GM19372 (cell line): ENCODE data around the gene SMAP2.

Source experiments
- ATAC-seq: cut with Tn5 transposase; IDR thresholded peaks from one replicate; pipeline ENCODE4 v1.9.1; 2021; ENCODE audit warnings: mild to moderate bottlenecking, low read depth, moderate library complexity; ENCODE audit not compliant: unreplicated experiment

Gene SMAP2

GRCh38 chr1:40389322-40389803 lies 15.8 kb downstream of the SMAP2 start:
- ATAC-seq: no peak

DNA sequence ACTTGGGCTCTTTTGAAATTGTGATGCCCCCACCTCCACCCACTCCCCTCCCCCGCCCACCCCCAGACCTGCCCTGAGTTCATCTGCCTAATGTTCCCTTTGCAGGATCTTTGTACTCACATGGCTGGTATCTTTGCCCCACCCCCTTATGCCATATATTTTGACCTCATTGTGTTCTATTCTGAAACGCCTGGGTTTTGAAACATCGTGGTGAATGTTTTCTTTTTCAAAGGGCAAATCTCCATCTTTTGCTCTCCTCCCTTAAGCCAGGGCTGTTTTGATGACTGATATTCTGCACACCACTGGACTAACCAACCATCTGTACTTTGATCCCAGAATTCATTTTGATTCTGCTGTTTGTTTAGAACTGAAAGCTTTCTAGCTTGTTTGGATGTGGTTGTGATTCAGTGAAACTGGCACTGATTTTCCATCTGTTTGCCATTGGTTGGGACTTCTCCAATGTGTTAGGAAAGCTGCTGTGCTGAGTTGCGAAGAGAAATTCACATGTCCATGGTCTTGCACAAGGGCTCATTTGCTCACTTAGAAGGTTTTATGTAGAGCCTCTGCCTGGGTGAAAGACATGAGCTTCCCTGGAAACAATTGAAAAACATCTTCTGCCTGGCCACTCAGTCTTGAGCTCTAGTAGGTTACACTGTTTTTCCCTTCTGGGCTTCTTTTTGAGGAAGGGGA lies 16.5 kb downstream of the SMAP2 start:
- ATAC-seq: no peak

DNA sequence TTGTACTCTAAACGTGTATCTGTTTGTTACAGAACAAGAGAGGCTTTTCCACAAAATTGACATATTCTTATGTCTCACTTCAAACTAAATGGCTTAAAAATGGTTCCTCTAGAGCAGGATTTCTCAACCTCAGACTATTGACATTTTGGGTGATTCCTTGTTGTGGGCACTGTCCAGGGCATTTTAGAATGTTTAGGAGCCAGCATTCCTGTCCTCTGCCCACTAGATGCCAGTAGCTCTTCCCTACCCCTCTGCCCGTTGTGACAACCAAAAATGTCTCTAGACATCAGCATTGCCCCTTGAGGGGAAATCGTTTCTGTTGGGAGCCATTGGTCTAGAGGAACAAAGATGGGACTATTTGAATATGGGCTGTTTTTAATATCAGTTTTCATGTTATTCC lies 17.3 kb downstream of the SMAP2 start:
- no peak for ATAC-seq

- no peak for ATAC-seq
Measured at GRCh38 chr1:40391688-40392145, 18.2 kb downstream of the SMAP2 start.

GRCh38 chr1:40392221-40392620 lies 18.7 kb downstream of the SMAP2 start:
- ATAC-seq: no peak

GRCh38 chr1:40393173-40393572 lies 19.6 kb downstream of the SMAP2 start:
- no peak for ATAC-seq

GRCh38 chr1:40394491-40395172 lies 21.1 kb downstream of the SMAP2 start:
- no peak for ATAC-seq

- ATAC-seq: no peak
Measured at GRCh38 chr1:40395190-40396175, 22.0 kb downstream of the SMAP2 start.

- ATAC-seq: no peak
Measured at GRCh38 chr1:40396420-40396819, 22.9 kb downstream of the SMAP2 start.

DNA sequence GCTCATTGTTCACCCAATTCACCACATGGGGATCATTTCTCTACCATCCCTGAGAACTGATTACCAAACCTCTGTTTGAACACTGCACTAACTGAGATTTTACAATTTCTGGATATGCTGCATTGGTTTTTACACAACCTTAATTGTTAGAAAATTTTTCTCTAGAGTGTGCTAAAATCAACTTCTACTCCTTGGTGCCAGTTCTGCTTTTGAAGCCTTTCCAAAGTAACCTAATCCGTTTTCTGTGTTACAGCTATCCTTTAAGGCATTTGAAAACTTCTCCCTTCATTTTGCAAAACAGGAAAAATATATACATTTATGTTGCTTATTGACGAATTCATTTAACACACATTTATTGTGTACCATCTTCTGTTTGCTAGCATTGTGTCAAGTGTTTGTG lies 23.7 kb downstream of the SMAP2 start:
- no peak for ATAC-seq

DNA sequence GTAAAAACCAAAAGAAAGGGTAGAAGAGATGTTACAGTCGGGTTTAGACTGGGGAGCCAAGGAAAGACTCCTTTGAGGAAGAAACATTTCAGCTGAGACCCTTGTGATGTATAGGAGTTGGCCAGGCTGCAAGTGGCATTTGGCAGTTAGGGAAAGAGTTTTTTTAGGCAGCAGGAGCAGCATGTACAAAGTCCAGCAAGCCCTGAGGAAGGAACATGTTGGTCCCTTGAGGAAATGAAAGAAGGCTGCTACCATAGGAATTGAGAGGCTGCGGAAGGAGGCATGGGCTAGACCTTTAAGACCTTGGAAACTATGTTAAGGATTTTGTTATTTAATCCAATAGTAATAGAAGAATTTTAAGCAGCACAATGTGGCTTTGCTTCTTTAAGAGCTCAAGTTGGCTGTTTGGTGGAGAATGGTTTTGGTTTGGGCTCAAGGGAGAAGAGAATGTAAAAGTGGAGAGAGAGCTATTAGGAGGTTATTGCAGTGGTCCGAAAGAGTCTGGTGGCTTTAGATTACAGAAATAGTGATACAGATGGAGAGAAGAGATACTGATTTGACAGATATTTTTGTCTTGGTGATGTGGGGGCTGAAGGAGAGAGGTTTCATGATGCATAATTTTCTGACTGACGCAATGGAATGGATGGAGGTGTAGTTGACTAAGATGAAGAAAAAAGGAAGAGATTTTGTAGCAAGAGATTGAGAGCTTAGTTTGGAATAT lies 26.6 kb downstream of the SMAP2 start:
- peak; percentile 57 for ATAC-seq

- ATAC-seq: no peak
Measured at GRCh38 chr1:40401473-40402201, 28.1 kb downstream of the SMAP2 start.

DNA sequence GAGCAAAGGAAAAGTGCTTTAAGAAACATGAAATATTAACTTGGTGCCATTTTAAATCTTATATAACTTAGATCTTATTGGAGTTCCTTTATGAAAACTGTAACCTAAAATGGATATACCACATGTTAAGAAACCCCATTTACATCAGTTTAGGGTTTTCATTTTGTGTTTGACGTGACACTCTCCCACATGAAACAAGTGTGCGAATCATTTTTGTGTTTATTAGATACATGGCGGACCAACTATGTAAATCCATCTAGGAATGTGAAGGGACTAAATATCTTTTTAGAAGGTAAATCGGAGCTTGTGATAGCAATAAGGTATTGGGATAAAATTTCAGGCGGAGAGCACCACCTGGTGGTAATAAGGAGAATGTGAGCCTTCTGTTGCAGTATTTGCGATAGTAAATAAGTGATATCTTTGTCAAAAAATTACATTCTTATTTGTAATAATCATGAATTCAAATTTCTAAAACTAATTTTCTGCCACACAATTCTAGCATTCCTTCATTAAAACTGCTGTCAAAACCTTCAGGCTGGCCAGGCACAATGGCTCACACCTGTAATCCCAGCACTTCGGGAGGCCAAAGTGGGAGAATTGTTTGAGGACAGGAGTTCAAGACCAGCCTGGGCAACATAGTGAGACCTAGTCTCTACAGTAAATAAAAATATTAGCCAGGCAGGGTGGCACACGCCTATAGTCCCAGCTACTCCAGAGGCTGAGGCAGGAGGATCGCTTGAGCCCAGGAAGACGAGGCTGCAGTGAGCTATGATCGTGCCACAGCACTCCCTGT lies 31.3 kb downstream of the SMAP2 start:
- ATAC-seq: no peak

DNA sequence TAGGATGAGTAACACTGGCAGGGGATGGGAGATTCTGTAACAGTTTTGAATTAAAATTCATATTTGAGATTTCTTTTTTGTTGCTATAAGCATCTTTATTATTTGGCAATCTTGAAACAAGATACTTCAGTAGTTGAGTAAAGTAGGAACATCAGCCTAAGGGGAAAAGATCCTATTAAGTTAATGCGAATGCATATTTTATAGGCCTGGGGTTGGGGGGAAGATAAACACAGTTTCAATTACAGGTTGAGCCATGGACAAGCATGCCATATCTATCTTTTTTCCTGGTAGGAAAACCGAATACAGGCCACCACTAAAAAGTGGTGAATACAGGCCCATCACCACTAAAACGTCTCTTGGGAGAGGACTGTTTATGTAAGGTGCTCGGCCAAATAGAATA lies 32.3 kb downstream of the SMAP2 start:
- no peak for ATAC-seq

DNA sequence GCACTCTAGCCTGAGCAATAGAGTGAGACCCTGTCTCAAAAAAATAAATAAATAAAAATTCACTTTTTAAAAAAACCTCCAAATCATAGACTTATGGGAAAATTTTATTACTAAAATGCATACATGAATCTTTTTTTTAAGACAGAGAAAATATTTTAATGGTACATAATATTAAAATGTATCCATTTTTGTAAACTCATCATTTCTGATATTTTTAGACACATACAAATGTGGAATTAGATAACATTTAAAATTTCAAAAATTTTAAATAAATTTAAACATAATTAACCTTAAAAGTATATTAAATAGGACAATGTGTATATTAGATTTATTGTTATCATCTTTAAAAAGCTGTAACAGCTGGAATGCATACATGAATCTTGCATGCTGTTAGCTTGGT lies 33.9 kb downstream of the SMAP2 start:
- ATAC-seq: no peak

DNA sequence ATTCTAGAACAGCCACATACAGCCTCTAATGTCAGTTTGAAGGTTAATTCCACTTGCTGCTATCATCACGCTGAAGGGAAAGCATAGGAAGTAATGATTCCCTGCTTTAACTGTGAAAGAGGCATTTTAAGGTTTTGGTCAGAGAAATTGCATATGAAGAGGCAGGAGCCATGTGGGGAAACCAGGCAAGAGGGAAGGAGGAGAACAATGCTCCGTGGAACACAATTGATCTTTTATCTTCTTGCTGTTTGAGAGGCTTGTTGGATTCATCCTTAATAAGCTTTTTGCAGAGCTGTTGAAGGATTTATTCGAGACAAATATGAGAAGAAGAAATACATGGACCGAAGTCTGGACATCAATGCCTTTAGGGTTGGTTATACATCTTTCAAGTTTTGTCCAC lies 35.9 kb downstream of the SMAP2 start:
- ATAC-seq: no peak

DNA sequence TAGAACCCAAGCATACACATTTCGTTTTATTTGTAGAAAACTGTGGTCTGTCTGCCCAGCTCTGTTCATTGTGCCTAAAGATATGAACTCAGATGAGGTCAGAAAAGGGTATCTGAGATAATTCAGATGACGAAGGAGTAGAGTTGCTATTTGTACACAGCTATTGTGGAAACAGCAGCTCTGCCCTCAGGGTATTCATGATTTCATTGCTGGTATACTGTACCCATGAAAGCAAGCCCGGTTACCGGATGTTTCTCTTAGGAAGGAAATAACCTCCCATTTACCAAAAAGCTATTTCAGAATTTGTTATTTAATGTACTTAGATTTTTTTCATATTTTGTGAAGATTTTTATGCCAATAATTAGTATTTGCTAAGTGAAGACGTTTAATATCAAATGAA lies 37.8 kb downstream of the SMAP2 start:
- ATAC-seq: no peak

DNA sequence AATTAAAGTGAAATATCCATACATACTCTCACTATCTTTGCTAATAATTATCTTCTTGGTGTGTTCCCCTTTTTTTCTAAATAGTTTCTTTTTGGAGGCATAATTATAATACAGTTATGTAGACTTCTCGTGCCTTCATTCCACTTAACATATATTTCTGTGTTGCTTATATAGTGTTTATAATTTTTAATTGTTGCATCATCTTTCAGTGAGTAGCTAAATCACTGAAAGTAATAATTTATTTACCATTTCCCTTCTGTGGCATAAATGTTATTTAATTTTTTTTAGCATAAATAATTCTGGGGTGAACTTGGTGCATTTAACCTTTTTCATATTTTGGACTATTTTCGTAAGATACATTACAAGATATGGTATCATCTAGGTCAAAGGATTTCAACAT lies 38.3 kb downstream of the SMAP2 start:
- no peak for ATAC-seq
